Natural killer cell (primary cell): ENCODE results near the gene RAB27A. TPM values are rescaled to one million over a fixed set of nuclear protein-coding genes. Genes with fewer than 3 reads are reported as not detected.

Experiments used
- ATAC-seq, 3 donors: fragments of 150-1000 bp in 2 of 3; fragments of 200-7000 bp in 1 of 3; cut with Tn5 transposase; 1 replicate in 1 of 3; 2 replicates in 2 of 3; pipeline ENCODE4 v1.10.0; 2021; ENCODE audit warnings: mild to moderate bottlenecking in 2 of 3, moderate library complexity in 2 of 3
- DNase-seq, 2 donors: peaks; one replicate each; pipeline versions ENCODE4 v3.0.0 to v3.0.0-alpha.2; 2013 to 2021; ENCODE audit warnings: mixed read lengths in 1 of 2
- H3K27ac ChIP-seq: one replicate; pipeline ENCODE4 v1.5.1; 2013; ENCODE audit warnings: mild to moderate bottlenecking, low read length
- H3K27me3 ChIP-seq: one replicate; pipeline ENCODE4 v1.6.1; 2013; ENCODE audit warnings: low read length; ENCODE audit not compliant: control insufficient read depth, insufficient read depth
- H3K36me3 ChIP-seq: one replicate; pipeline ENCODE4 v1.6.1; 2013; ENCODE audit warnings: low read length; ENCODE audit not compliant: control insufficient read depth, insufficient read depth
- H3K4me1 ChIP-seq: one replicate; pipeline ENCODE4 v1.6.1; 2013; ENCODE audit warnings: low read length; ENCODE audit not compliant: control insufficient read depth, insufficient read depth
- H3K4me3 ChIP-seq: one replicate; pipeline ENCODE4 v1.5.1; 2013; ENCODE audit warnings: low read length
- H3K9me3 ChIP-seq: one replicate; pipeline ENCODE4 v1.6.1; 2013; ENCODE audit warnings: low read length; ENCODE audit not compliant: control insufficient read depth, insufficient read depth
- H3K27ac Mint-ChIP-seq, 2 donors: one replicate each; pipeline ENCODE4 v1.8.0; 2022; ENCODE audit warnings: mild to moderate bottlenecking in 2 of 2, mixed read lengths in 2 of 2, moderate library complexity in 1 of 2
- H3K27me3 Mint-ChIP-seq, 2 donors: one replicate each; pipeline ENCODE4 v1.8.0; 2022; ENCODE audit warnings: low read depth in 2 of 2, mixed read lengths in 2 of 2
- H3K36me3 Mint-ChIP-seq: one replicate; pipeline ENCODE4 v1.8.0; 2022; ENCODE audit warnings: mixed read lengths
- H3K4me1 Mint-ChIP-seq, 2 donors: one replicate each; pipeline ENCODE4 v1.8.0; 2022; ENCODE audit warnings: mixed read lengths in 2 of 2
- H3K4me3 Mint-ChIP-seq: one replicate; pipeline ENCODE4 v1.8.0; 2022; ENCODE audit warnings: mild to moderate bottlenecking, moderate library complexity, mixed read lengths
- H3K9me3 Mint-ChIP-seq, 2 donors: one replicate each; pipeline ENCODE4 v1.8.0; 2022; ENCODE audit warnings: mixed read lengths in 2 of 2
- WGBS: methylation state at CpG from one replicate; pipeline ENCODE4 v1.1.7; 2013; ENCODE audit warnings: missing lambda C conversion rate; ENCODE audit not compliant: insufficient coverage; 5-methylcytosine and 5-hydroxymethylcytosine counted together
- intact Hi-C: fragments of 100-400 bp; cut with micrococcal nuclease; formaldehyde crosslinking; loops from one replicate; pipeline ENCODE4 v1.14.2; 2022
- total RNA-seq, 4 donors: library from RNA; stranded (reverse); fragments of 120-200 nt in 1 of 4; gene quantifications; one replicate each; pipeline versions ENCODE4 v1.2.3 to v1.2.4, GENCODE V29; 2013 to 2022
- TF ChIP-seq, protein P1 (sequence below): fragments of 200-600 bp; IDR thresholded peaks from one replicate; pipeline ENCODE4 v1.8.0; 2022; ENCODE audit warnings: antibody characterized with exemption

Gene RAB27A
- total RNA-seq, 3 donors from 2014 or later (not counting 1 experiment from before 2014, with no cell fraction given): 90.0 to 111 (median 98.1) TPM

DNA sequence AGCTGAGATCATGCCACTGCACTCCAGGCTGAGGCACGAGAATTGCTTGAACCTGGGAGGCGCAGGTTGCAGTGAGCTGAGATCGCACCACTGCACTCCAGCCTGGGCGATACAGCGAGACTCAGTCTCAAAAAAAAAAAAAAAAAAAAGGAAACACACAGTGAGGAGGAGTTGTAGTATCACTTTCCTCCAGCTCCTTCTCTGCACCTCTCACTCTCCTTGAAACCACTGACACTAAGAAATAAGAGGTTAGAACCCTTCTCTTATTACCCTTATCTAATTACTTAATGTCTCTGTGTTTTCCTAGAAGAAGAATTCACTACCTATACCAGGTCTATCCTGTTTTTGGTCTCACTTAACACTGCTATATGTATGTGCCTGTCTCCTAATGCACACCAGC, 31.7 kb downstream of the RAB27A start:
- H3K27me3 Mint-ChIP-seq: no peaks in the 10 kb centered on the region
- H3K4me1 ChIP-seq: peaks cover 39% of the 10 kb centered on the region
- H3K9me3 Mint-ChIP-seq: no peaks in the 10 kb centered on the region
- peak overlapping the region; percentile 8 for H3K27ac ChIP-seq
- H3K9me3 ChIP-seq: no peaks in the 10 kb centered on the region
- ATAC-seq (peak; percentile 44 to 66 (median 63)), DNase-seq (peak in 1 of 2 donors; percentile 32)
- TF ChIP-seq, protein P1, sequence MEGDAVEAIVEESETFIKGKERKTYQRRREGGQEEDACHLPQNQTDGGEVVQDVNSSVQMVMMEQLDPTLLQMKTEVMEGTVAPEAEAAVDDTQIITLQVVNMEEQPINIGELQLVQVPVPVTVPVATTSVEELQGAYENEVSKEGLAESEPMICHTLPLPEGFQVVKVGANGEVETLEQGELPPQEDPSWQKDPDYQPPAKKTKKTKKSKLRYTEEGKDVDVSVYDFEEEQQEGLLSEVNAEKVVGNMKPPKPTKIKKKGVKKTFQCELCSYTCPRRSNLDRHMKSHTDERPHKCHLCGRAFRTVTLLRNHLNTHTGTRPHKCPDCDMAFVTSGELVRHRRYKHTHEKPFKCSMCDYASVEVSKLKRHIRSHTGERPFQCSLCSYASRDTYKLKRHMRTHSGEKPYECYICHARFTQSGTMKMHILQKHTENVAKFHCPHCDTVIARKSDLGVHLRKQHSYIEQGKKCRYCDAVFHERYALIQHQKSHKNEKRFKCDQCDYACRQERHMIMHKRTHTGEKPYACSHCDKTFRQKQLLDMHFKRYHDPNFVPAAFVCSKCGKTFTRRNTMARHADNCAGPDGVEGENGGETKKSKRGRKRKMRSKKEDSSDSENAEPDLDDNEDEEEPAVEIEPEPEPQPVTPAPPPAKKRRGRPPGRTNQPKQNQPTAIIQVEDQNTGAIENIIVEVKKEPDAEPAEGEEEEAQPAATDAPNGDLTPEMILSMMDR: no peak
- peak overlapping the region; percentile 91 to 92 for H3K27ac Mint-ChIP-seq
- H3K36me3 ChIP-seq: peaks cover 4% of the 10 kb centered on the region
- WGBS: 35% methylated on average over 2 of the region's 5 CpGs
- intact Hi-C loops: loop anchor here (5.0 kb wide), 1 partner anchor 36 kb away; no protein-coding TSS in a partner anchor
- no peaks in the 10 kb centered on the region for H3K27me3 ChIP-seq
- peaks cover 58 to 59% of the 10 kb centered on the region in 2 donors for H3K4me1 Mint-ChIP-seq
- peaks cover under 1% of the 10 kb centered on the region for H3K36me3 Mint-ChIP-seq
- no peak overlapping the region for H3K4me3 ChIP-seq
- peak overlapping the region; percentile 54 for H3K4me3 Mint-ChIP-seq

DNA sequence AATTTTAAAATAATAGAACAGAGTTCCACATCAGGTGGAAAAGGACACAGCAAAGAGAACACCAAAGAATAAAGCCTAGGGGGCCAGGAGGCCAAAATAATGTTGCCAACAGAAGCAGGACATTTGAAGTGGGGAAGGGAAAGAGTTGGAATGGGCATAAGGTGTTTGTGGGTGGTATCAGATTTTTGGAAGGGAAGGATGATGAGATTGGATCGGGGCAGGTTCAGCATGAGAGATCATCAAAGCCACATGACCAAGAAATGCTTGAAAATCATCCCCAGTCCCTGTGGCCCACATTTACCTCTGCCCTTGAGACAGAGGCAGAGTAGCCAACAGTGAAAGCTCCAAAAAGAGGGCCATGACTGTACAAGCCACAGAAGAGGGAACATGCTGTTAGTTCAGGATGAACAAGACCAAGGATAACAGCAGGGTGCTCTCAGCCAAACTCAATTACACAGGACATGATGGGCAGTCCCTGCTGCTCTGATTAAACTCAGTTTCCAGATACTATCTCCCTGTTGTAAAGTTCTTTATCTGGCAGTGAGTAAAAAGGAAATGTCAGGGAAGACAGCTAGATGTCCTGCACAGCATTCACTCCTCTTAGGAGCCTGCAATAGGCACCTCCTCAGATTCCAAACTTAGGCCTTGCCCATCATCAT, 32.5 kb downstream of the RAB27A start:
- 73% methylated on average over 1 of the region's 1 CpG for WGBS
- no peak overlapping the region for H3K4me3 ChIP-seq
- ATAC-seq (no peak), DNase-seq (no peak)
- peaks cover 57 to 63% of the 10 kb centered on the region in 2 donors for H3K4me1 Mint-ChIP-seq
- intact Hi-C loops: loop anchor here (5.0 kb wide), 1 partner anchor 35 kb away; no protein-coding TSS in a partner anchor
- H3K27ac Mint-ChIP-seq: peak overlapping the region; percentile 91 to 92
- peaks cover 40% of the 10 kb centered on the region for H3K4me1 ChIP-seq
- H3K4me3 Mint-ChIP-seq: peak overlapping the region; percentile 87
- no peaks in the 10 kb centered on the region for H3K9me3 ChIP-seq
- peak overlapping the region; percentile 40 for H3K27ac ChIP-seq
- peaks cover 4% of the 10 kb centered on the region for H3K36me3 ChIP-seq
- H3K27me3 ChIP-seq: no peaks in the 10 kb centered on the region
- no peaks in the 10 kb centered on the region for H3K9me3 Mint-ChIP-seq
- no peaks in the 10 kb centered on the region for H3K27me3 Mint-ChIP-seq
- H3K36me3 Mint-ChIP-seq: no peaks in the 10 kb centered on the region
- TF ChIP-seq, protein P1: no peak

DNA sequence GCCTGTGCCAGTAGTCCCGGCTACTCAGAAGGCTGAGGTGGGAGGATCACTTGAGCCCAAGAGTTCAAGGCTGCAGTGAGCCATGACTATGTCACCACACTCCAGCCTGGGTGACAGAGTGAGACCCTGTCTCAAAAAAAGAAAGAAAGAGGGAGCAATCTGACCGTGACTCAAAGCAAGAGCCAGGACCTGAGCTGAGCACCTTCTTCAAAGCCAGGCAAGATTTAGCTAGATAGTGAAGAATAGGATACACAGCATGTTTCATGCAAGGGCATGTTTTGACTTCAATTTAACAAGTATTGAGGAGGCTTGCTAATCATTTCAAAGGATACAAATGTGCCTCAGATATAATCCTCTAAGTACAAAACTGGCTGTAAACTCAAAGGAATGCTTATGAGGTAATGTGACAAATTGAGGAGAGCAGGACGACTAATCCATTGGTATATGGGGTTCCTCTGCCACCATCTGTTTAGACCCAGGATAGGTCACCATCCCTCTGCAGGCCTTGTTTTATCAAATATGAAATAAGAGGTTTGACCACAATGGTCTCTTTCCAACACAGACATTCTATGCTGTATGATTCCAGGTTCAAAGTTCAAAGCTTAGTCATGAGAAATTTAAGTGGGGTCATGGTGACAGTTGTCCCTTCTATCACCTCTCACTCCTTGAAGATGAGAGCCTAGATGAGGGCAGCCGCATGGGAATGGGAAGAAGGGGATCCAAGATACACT, 33.2 kb downstream of the RAB27A start:
- DNase-seq: no peak
- no peaks in the 10 kb centered on the region for H3K27me3 ChIP-seq
- H3K36me3 ChIP-seq: peaks cover 4% of the 10 kb centered on the region
- intact Hi-C loops: loop anchor here (5.0 kb wide), 1 partner anchor 34 kb away; no protein-coding TSS in a partner anchor
- no peaks in the 10 kb centered on the region for H3K9me3 Mint-ChIP-seq
- peak overlapping the region; percentile 75 for H3K27ac ChIP-seq
- ATAC-seq: no peak
- TF ChIP-seq, protein P1: no peak
- peaks cover 62 to 70% of the 10 kb centered on the region in 2 donors for H3K4me1 Mint-ChIP-seq
- no peaks in the 10 kb centered on the region for H3K27me3 Mint-ChIP-seq
- 87% methylated on average over 3 of the region's 4 CpGs for WGBS
- H3K4me1 ChIP-seq: peaks cover 40% of the 10 kb centered on the region
- H3K27ac Mint-ChIP-seq: peak overlapping the region; percentile 91 to 92
- no peaks in the 10 kb centered on the region for H3K36me3 Mint-ChIP-seq
- H3K4me3 Mint-ChIP-seq: peak overlapping the region; percentile 87
- no peak overlapping the region for H3K4me3 ChIP-seq
- no peaks in the 10 kb centered on the region for H3K9me3 ChIP-seq
